ENCODE results near the gene TAMALIN.

TAMALIN gene

DNA sequence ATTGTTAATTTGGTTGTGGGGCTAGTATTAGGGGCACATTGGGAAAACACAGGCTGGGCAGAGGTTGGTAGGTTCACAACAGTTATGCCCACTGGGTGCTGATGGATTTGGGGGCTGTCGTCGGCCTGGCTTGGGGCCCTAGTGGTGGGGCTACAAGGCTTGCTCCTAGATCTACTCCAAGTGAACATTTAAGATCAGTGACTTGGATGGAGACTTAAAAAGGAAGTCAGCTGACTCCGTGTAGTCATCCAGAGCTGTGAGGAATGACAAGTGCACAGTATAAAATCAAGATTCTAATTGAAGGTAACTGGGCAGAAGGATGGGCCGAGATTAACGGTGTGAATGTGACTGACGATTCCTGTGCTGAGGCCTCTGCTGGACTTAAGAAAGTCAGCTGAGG is 31.7 kb downstream of the TAMALIN start:
- Histone ChIP-seq H3K27me3 (ENCODE audit: low read length) (no peaks in the 10 kb centered on the region), H4K20me1 (ENCODE audit: low read depth, low read length) (no peaks in the 10 kb centered on the region), H3K36me3 (ENCODE audit: low read length) (no peaks in the 10 kb centered on the region), H3K4me3 (ENCODE audit: insufficient read depth, low read length, poor library complexity, severe bottlenecking) (no peak overlapping the region), H3K9me3 (ENCODE audit: insufficient read depth, low read length) (no peaks in the 10 kb centered on the region), H3K79me2 (ENCODE audit: insufficient read depth, low read length) (no peaks in the 10 kb centered on the region), H3F3A (ENCODE audit: insufficient read depth) (peaks cover 12% of the 10 kb centered on the region; the same call in 1 of the 2 replicates), H2AFZ (ENCODE audit: low read depth, low read length, severe bottlenecking) (no peak overlapping the region), H3K9me2 (replicated peaks; ENCODE audit: insufficient read depth, low read length) (no peaks in the 10 kb centered on the region), H3K27ac (ENCODE audit: low read depth, low read length) (no peak overlapping the region), H3K4me2 (ENCODE audit: low read depth, low read length, poor library complexity, severe bottlenecking) (no peak overlapping the region), H3K9ac (ENCODE audit: low read length) (no peak overlapping the region)
- TF ChIP-seq, protein P1, sequence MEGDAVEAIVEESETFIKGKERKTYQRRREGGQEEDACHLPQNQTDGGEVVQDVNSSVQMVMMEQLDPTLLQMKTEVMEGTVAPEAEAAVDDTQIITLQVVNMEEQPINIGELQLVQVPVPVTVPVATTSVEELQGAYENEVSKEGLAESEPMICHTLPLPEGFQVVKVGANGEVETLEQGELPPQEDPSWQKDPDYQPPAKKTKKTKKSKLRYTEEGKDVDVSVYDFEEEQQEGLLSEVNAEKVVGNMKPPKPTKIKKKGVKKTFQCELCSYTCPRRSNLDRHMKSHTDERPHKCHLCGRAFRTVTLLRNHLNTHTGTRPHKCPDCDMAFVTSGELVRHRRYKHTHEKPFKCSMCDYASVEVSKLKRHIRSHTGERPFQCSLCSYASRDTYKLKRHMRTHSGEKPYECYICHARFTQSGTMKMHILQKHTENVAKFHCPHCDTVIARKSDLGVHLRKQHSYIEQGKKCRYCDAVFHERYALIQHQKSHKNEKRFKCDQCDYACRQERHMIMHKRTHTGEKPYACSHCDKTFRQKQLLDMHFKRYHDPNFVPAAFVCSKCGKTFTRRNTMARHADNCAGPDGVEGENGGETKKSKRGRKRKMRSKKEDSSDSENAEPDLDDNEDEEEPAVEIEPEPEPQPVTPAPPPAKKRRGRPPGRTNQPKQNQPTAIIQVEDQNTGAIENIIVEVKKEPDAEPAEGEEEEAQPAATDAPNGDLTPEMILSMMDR (IDR thresholded peaks at IDR 0.05; ENCODE audit: insufficient read depth, low read length, poor library complexity, severe bottlenecking), result no peak
- TF ChIP-seq EZH2phosphoT487 (conservative IDR thresholded peaks at IDR 0.05; ENCODE audit: low read length), result no peak

- 0 out of 2 replicates have a peak, but pooled peaks cover 7% of the 10 kb centered on the region for H3F3A ChIP-seq (ENCODE audit: insufficient read depth)
- no peak overlapping the region for H3K4me2 ChIP-seq (ENCODE audit: low read depth, low read length, poor library complexity, severe bottlenecking)
- no peak overlapping the region for H3K27ac ChIP-seq (ENCODE audit: low read depth, low read length)
- H3K79me2 ChIP-seq (ENCODE audit: insufficient read depth, low read length), result no peaks in the 10 kb centered on the region
- H4K20me1 ChIP-seq (ENCODE audit: low read depth, low read length), result no peaks in the 10 kb centered on the region
- no peaks in the 10 kb centered on the region for H3K9me2 ChIP-seq (replicated peaks; ENCODE audit: insufficient read depth, low read length)
- no peak for TF ChIP-seq EZH2phosphoT487 (conservative IDR thresholded peaks at IDR 0.05; ENCODE audit: low read length)
- TF ChIP-seq, protein P1 (IDR thresholded peaks at IDR 0.05; ENCODE audit: insufficient read depth, low read length, poor library complexity, severe bottlenecking), result no peak
- H3K4me3 ChIP-seq (ENCODE audit: insufficient read depth, low read length, poor library complexity, severe bottlenecking), result no peak overlapping the region
- H3K9ac ChIP-seq (ENCODE audit: low read length), result no peak overlapping the region
- no peak overlapping the region for H2AFZ ChIP-seq (ENCODE audit: low read depth, low read length, severe bottlenecking)
- H3K27me3 ChIP-seq (ENCODE audit: low read length), result no peaks in the 10 kb centered on the region
- H3K9me3 ChIP-seq (ENCODE audit: insufficient read depth, low read length), result no peaks in the 10 kb centered on the region
- H3K36me3 ChIP-seq (ENCODE audit: low read length), result no peaks in the 10 kb centered on the region
Observed at GRCh38 chr12:52041035-52041434, 34.3 kb downstream of the TAMALIN start.

- Histone ChIP-seq H2AFZ (ENCODE audit: low read depth, low read length, severe bottlenecking) (no peak overlapping the region), H3K9me2 (replicated peaks; ENCODE audit: insufficient read depth, low read length) (no peaks in the 10 kb centered on the region), H4K20me1 (ENCODE audit: low read depth, low read length) (no peaks in the 10 kb centered on the region), H3K9ac (ENCODE audit: low read length) (peak overlapping the region; percentile 36; the same call in 1 of the 2 replicates), H3K27me3 (ENCODE audit: low read length) (no peaks in the 10 kb centered on the region), H3K4me3 (ENCODE audit: insufficient read depth, low read length, poor library complexity, severe bottlenecking) (peak overlapping the region; percentile 12), H3K9me3 (ENCODE audit: insufficient read depth, low read length) (no peaks in the 10 kb centered on the region), H3K79me2 (ENCODE audit: insufficient read depth, low read length) (no peaks in the 10 kb centered on the region), H3K4me2 (ENCODE audit: low read depth, low read length, poor library complexity, severe bottlenecking) (peak overlapping the region; percentile 42), H3K36me3 (ENCODE audit: low read length) (no peaks in the 10 kb centered on the region), H3F3A (ENCODE audit: insufficient read depth) (0 out of 2 replicates have a peak, but pooled peaks cover under 1% of the 10 kb centered on the region), H3K27ac (ENCODE audit: low read depth, low read length) (no peak overlapping the region)
- TF ChIP-seq, protein P1 (IDR thresholded peaks at IDR 0.05; ENCODE audit: insufficient read depth, low read length, poor library complexity, severe bottlenecking), result peak; percentile 34
- no peak for TF ChIP-seq EZH2phosphoT487 (conservative IDR thresholded peaks at IDR 0.05; ENCODE audit: low read length)
Observed at GRCh38 chr12:52041695-52042123, 35.0 kb downstream of the TAMALIN start.
